ENCODE results near the gene DDR1. TPM values are rescaled to one million over a fixed set of nuclear protein-coding genes. Genes with fewer than 3 reads are reported as not detected.
"Not testable (repeated sequence)": the region's sequence is repeated elsewhere in the genome, so short reads cannot be mapped to it uniquely, and the experiment has no call there.

DDR1 gene
- total RNA-seq, 2 experiments from 2014 or later, result 6.5 to 6.6 TPM

DNA sequence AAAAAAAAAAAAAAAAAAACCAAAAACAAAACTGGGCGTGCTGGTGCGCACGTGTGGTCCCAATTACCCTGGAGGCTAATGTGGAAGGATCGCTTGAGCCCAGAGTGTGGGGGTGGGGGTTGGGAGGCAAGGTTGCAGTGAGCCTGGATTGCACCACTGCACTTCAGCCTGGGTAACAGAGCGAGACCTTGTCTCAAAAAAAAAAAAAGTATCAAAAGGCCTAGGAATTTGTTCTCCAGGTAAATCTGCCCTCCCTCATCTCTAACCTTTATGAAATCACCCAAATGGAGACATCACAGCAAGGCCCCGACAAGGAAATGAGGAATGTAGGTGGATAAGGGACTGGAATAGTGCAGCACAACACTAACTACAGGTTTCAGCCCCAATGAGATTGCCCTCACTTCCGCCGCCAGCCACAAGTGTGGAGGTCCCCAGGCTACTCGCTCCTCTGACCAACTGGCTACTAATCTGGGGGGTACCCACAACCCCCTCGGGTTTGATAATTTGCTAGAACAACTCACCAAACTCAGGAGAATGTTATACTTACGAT lies 36.8 kb upstream of the DDR1 start:
- peaks cover 16% of the 10 kb centered on the region for H3K4me1 Mint-ChIP-seq (ENCODE audit: low read depth)
- intact Hi-C loops (cut with DNase I, micrococcal nuclease), result no loop called here
- no peaks in the 10 kb centered on the region for H3K36me3 ChIP-seq (ENCODE audit: insufficient read depth, low read length)
- DNase-seq (no peak), ATAC-seq (ENCODE audit: poor library complexity) (no peak)
- CTCF ChIA-PET, result interaction anchor here (0.7 kb wide), 1 partner anchor 17 kb away, joined by 5 read pairs; no protein-coding TSS in a partner anchor
- TF ChIP-seq, protein P1, sequence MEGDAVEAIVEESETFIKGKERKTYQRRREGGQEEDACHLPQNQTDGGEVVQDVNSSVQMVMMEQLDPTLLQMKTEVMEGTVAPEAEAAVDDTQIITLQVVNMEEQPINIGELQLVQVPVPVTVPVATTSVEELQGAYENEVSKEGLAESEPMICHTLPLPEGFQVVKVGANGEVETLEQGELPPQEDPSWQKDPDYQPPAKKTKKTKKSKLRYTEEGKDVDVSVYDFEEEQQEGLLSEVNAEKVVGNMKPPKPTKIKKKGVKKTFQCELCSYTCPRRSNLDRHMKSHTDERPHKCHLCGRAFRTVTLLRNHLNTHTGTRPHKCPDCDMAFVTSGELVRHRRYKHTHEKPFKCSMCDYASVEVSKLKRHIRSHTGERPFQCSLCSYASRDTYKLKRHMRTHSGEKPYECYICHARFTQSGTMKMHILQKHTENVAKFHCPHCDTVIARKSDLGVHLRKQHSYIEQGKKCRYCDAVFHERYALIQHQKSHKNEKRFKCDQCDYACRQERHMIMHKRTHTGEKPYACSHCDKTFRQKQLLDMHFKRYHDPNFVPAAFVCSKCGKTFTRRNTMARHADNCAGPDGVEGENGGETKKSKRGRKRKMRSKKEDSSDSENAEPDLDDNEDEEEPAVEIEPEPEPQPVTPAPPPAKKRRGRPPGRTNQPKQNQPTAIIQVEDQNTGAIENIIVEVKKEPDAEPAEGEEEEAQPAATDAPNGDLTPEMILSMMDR (IDR thresholded peaks at IDR 0.05), result no peak
- H3K27me3 Mint-ChIP-seq, result no peaks in the 10 kb centered on the region
- H3K27me3 ChIP-seq (ENCODE audit: control insufficient read depth in 1 of 2, insufficient read depth in 2 of 2, low read length in 2 of 2), result no peaks in the 10 kb centered on the region
- no peak overlapping the region for H3K4me3 Mint-ChIP-seq
- peaks cover 17% of the 10 kb centered on the region for H3K4me1 ChIP-seq (ENCODE audit: insufficient read depth, low read length)
- no peak overlapping the region for H3K4me3 ChIP-seq (ENCODE audit: low read length)
- H3K27ac ChIP-seq (ENCODE audit: low read depth in 1 of 2, low read length in 2 of 2), result no peak overlapping the region
- H3K9me3 ChIP-seq (ENCODE audit: control insufficient read depth in 1 of 2, insufficient read depth in 1 of 2, low read length in 2 of 2), result peaks cover 9 to 12% of the 10 kb centered on the region in 2 experiments
- no peaks in the 10 kb centered on the region for H3K36me3 Mint-ChIP-seq (ENCODE audit: low read depth)
- H3K27ac Mint-ChIP-seq, result no peak overlapping the region
- H3K9me3 Mint-ChIP-seq, result peaks cover 8% of the 10 kb centered on the region
- POLR2A ChIA-PET, result no interaction called here

DNA sequence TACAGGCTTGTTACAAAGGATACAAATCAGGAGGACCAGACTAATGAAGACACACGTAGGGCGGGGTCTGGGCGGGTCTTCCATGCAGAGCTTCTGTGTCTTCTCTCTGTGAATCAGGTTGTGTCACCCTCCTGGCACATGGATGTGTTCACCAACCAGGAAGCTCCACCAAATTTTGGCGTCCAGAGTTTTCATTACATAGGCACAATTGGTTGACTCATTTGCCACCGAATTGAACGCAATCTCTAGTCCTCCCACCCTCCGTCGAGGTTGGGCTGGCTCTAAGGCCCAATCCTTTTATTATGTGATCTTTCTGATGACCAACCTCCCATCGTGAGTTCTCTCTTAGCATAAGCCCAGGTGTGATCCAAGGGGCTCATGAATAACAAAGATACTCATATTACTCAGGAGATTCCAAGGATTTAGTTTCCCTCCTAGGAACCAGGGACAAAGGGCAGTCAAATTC lies 36.3 kb upstream of the DDR1 start:
- Mint-ChIP-seq H3K4me1 (ENCODE audit: low read depth) (peaks cover 11% of the 10 kb centered on the region), H3K4me3 (no peak overlapping the region), H3K27ac (no peak overlapping the region), H3K9me3 (peaks cover 8% of the 10 kb centered on the region), H3K27me3 (no peaks in the 10 kb centered on the region), H3K36me3 (ENCODE audit: low read depth) (no peaks in the 10 kb centered on the region)
- Histone ChIP-seq H3K27ac (ENCODE audit: low read depth in 1 of 2, low read length in 2 of 2) (no peak overlapping the region), H3K27me3 (ENCODE audit: control insufficient read depth in 1 of 2, insufficient read depth in 2 of 2, low read length in 2 of 2) (no peaks in the 10 kb centered on the region), H3K4me3 (ENCODE audit: low read length) (no peak overlapping the region), H3K9me3 (ENCODE audit: control insufficient read depth in 1 of 2, insufficient read depth in 1 of 2, low read length in 2 of 2) (peaks cover 9 to 12% of the 10 kb centered on the region in 2 experiments), H3K36me3 (ENCODE audit: insufficient read depth, low read length) (no peaks in the 10 kb centered on the region), H3K4me1 (ENCODE audit: insufficient read depth, low read length) (peaks cover 16% of the 10 kb centered on the region)
- ATAC-seq (ENCODE audit: poor library complexity), result no peak
- intact Hi-C loops (cut with DNase I, micrococcal nuclease), result no loop called here
- no peak for DNase-seq
- ChIA-PET POLR2A (no interaction called here), CTCF (no interaction called here)
- TF ChIP-seq, protein P1 (IDR thresholded peaks at IDR 0.05), result no peak

DNA sequence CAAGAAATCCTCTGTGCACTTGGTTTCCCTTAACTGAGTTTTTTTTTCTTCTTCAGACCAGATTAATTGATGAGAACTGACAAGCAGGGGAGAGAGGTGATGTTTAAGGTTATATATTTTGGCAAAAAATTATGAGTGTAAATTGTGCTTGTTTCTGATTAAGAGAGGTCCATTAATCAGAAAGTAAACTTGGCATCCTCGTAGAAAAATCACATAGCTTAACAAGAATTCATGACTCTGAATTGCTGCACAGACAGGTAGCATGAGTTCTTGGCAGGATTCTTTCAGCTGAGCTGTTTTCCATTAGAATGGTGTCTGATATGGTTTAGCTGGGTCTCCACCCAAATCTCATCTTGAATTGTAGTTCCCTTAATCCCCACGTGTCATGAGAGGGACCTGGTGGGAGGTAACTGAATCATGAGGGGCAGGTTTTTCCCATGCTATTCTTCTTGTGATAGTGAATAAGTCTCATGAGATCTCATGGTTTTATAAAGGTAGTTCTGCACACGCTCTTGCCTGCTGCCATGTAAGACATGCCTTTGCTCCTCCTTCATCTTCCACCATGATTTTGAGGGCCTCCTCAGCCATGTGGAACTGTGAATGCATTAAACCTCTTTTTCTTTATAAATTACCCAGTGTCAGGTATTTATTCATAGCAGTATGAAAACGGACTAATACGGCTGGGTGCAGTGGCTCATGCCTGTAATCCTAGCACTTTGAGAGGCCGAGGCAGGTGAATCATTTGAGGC lies 34.2 kb upstream of the DDR1 start:
- no peak overlapping the region for H3K27ac ChIP-seq (ENCODE audit: low read depth in 1 of 2, low read length in 2 of 2)
- no peaks in the 10 kb centered on the region for H3K27me3 ChIP-seq (ENCODE audit: control insufficient read depth in 1 of 2, insufficient read depth in 2 of 2, low read length in 2 of 2)
- ATAC-seq (ENCODE audit: poor library complexity) (no peak), DNase-seq (no peak)
- Mint-ChIP-seq H3K36me3 (ENCODE audit: low read depth) (no peaks in the 10 kb centered on the region), H3K9me3 (peaks cover 8% of the 10 kb centered on the region), H3K27me3 (no peaks in the 10 kb centered on the region), H3K4me3 (no peak overlapping the region), H3K27ac (no peak overlapping the region), H3K4me1 (ENCODE audit: low read depth) (no peaks in the 10 kb centered on the region)
- no peaks in the 10 kb centered on the region for H3K36me3 ChIP-seq (ENCODE audit: insufficient read depth, low read length)
- H3K4me1 ChIP-seq (ENCODE audit: insufficient read depth, low read length), result no peaks in the 10 kb centered on the region
- ChIA-PET CTCF (no interaction called here), POLR2A (no interaction called here)
- peaks cover 9 to 12% of the 10 kb centered on the region in 2 experiments for H3K9me3 ChIP-seq (ENCODE audit: control insufficient read depth in 1 of 2, insufficient read depth in 1 of 2, low read length in 2 of 2)
- intact Hi-C loops (cut with DNase I, micrococcal nuclease), result no loop called here
- TF ChIP-seq, protein P1 (IDR thresholded peaks at IDR 0.05), result no peak
- no peak overlapping the region for H3K4me3 ChIP-seq (ENCODE audit: low read length)

DNA sequence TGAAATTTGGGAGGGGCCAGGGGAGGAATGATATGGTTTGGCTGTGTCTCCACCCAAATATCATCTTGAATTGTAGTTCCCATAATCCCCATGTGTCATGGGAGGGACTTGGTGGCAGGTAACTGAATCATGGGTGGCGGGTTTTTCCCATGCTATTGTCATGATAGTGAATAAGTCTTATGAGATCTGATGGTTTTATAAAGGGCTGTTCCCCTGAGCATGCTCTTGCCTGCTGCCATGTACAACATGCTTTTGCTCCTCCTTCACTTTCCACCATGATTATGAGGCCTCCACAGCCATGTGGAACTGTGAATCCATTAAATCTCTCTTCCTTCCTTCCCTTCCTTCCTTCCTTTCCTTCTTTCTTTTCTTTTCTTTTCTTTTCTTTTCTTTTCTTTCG lies 31.9 kb upstream of the DDR1 start:
- POLR2A ChIA-PET; H3K27ac ChIP-seq (ENCODE audit: low read depth in 1 of 2, low read length in 2 of 2); H3K27me3 Mint-ChIP-seq; H3K4me3 Mint-ChIP-seq; H3K36me3 Mint-ChIP-seq (ENCODE audit: low read depth); H3K4me1 Mint-ChIP-seq (ENCODE audit: low read depth); DNase-seq; H3K4me3 ChIP-seq (ENCODE audit: low read length); H3K4me1 ChIP-seq (ENCODE audit: insufficient read depth, low read length); H3K36me3 ChIP-seq (ENCODE audit: insufficient read depth, low read length); H3K27ac Mint-ChIP-seq; H3K27me3 ChIP-seq (ENCODE audit: control insufficient read depth in 1 of 2, insufficient read depth in 2 of 2, low read length in 2 of 2); H3K9me3 Mint-ChIP-seq; intact Hi-C loops (cut with DNase I, micrococcal nuclease); ATAC-seq (ENCODE audit: poor library complexity): not testable (repeated sequence)
- CTCF ChIA-PET, result interaction anchor here (0.6 kb wide), 1 partner anchor 13 kb away, joined by 4 read pairs; no protein-coding TSS in a partner anchor
- peaks cover 9 to 12% of the 10 kb centered on the region in 2 experiments for H3K9me3 ChIP-seq (ENCODE audit: control insufficient read depth in 1 of 2, insufficient read depth in 1 of 2, low read length in 2 of 2)
